ENCODE measurements around the gene GNG12.

- TF ChIP-seq POLR2A (IDR thresholded peaks at IDR 0.05) (no peak), CTCF (IDR thresholded peaks at IDR 0.05 in 4 of 5, conservative IDR thresholded peaks at IDR 0.05 in 1 of 5) (no peak)
These were observed 174.0 kb downstream of the GNG12 start for GRCh38 chr1:67659229-67659628.
